Lower leg skin (tissue), 3 donors: ENCODE results near the gene EDA.

Experiments
- CTCF ChIP-seq, 3 donors: fragments of 450-650 bp; IDR thresholded peaks; one replicate each; pipeline ENCODE4 v1.5.1; 2016; ENCODE audit warnings: antibody characterized with exemption in 3 of 3, mild to moderate bottlenecking in 3 of 3, moderate library complexity in 2 of 3
- POLR2A ChIP-seq, 2 donors: fragments of 450-650 bp; IDR thresholded peaks; one replicate each; pipeline ENCODE4 v1.6.1; 2016 to 2017; ENCODE audit warnings: antibody characterized with exemption in 2 of 2, mild to moderate bottlenecking in 1 of 2, moderate library complexity in 1 of 2

GRCh38 chrX:70052895-70053615 is 437.1 kb downstream of the EDA start:
- no peak for TF ChIP-seq CTCF (IDR thresholded peaks at IDR 0.05)
- no peak for TF ChIP-seq POLR2A (IDR thresholded peaks at IDR 0.05)
